SK-N-SH (cell line): ENCODE results near the gene ZNF776. TPM values are rescaled to one million over a fixed set of nuclear protein-coding genes. Genes with fewer than 3 reads are reported as not detected.
A peak's percentile ranks its signal among the peaks of the same experiment; 100 is the strongest.

Source experiments
- CTCF ChIA-PET: fragments of 300-600, 350-600 bp; formaldehyde crosslinking; extraction: SDS; loops from one replicate; lab custom pipeline; 2021; lab: Yijun Ruan, JAX
- POLR2A ChIA-PET: fragments of 350-600 bp; sonication (Branson Sonifier 250); formaldehyde crosslinking; extraction: SDS; loops from one replicate; lab custom pipeline; 2020; ENCODE audit warnings: antibody characterized with exemption, inconsistent platforms; lab: Yijun Ruan, JAX
- DNase-seq: peaks from one replicate; pipeline ENCODE4 v3.0.0; 2012
- H2AFZ ChIP-seq: fragments of 200-600 bp; sonication (generic); 2 replicates; pipeline ENCODE4 v1.8.1; 2016; ENCODE audit warnings: antibody characterized with exemption, mild to moderate bottlenecking, low read depth
- H3F3A ChIP-seq: fragments of 200-600 bp; sonication (generic); replicated peaks from 2 replicates; pipeline ENCODE3; 2016; ENCODE audit warnings: antibody characterized with exemption, mild to moderate bottlenecking; ENCODE audit not compliant: insufficient read depth
- H3K27ac ChIP-seq, 2 experiments: fragments of 200-500 bp in 1 of 2; fragments of 200-600 bp in 1 of 2; sonication (Bioruptor generic) in 1 of 2; sonication (generic), shearing (Covaris generic) in 1 of 2; 2 replicates each; pipeline versions ENCODE4 v1.5.1 to v1.6.1; 2014 to 2016; ENCODE audit warnings: low read depth in 2 of 2, inconsistent platforms in 1 of 2, low read length in 1 of 2, mild to moderate bottlenecking in 1 of 2, mixed read lengths in 1 of 2
- H3K27me3 ChIP-seq: fragments of 200-600 bp; sonication (generic), shearing (Covaris generic); 2 replicates; pipeline ENCODE4 v1.6.1; 2016; ENCODE audit warnings: mixed run types; ENCODE audit not compliant: insufficient read depth
- H3K36me3 ChIP-seq, 2 experiments: fragments of 200-500 bp in 1 of 2; fragments of 200-600 bp in 1 of 2; sonication (Bioruptor generic) in 1 of 2; sonication (generic) in 1 of 2; replicated peaks in 1 of 2; 2 replicates each; pipeline versions ENCODE3 to v1.5.1; 2014 to 2016; ENCODE audit warnings: low read length in 1 of 2, mild to moderate bottlenecking in 1 of 2; ENCODE audit not compliant: insufficient read depth in 2 of 2, control insufficient read depth in 1 of 2
- H3K4me1 ChIP-seq, 2 experiments: fragments of 200-500 bp in 1 of 2; fragments of 200-600 bp in 1 of 2; sonication (Bioruptor generic) in 1 of 2; sonication (generic), shearing (Covaris generic) in 1 of 2; 2 replicates each; pipeline versions ENCODE4 v1.5.1 to v1.6.1; 2014 to 2016; ENCODE audit warnings: low read depth in 1 of 2, low read length in 1 of 2, mixed run types in 1 of 2; ENCODE audit not compliant: insufficient read depth in 2 of 2, control insufficient read depth in 1 of 2
- H3K4me2 ChIP-seq: fragments of 200-600 bp; sonication (generic), shearing (Covaris generic); 2 replicates; pipeline ENCODE4 v1.6.1; 2017; ENCODE audit warnings: mixed run types
- H3K4me3 ChIP-seq, 2 experiments: fragments of 200-500 bp in 1 of 2; fragments of 200-600 bp in 1 of 2; sonication (Bioruptor generic) in 1 of 2; sonication (generic), shearing (Covaris generic) in 1 of 2; 2 replicates each; pipeline versions ENCODE4 v1.5.1 to v1.8.1; 2014 to 2016; ENCODE audit warnings: low read depth in 2 of 2, inconsistent platforms in 1 of 2, low read length in 1 of 2, mild to moderate bottlenecking in 1 of 2, mixed read lengths in 1 of 2, moderate library complexity in 1 of 2
- H3K79me2 ChIP-seq: fragments of 200-600 bp; sonication (generic); 2 replicates; pipeline ENCODE4 v1.8.1; 2017; ENCODE audit warnings: mild to moderate bottlenecking; ENCODE audit not compliant: insufficient read depth
- H3K9ac ChIP-seq: fragments of 200-600 bp; sonication (generic); 2 replicates; pipeline ENCODE4 v1.6.1; 2017; ENCODE audit warnings: mixed run types
- H3K9me2 ChIP-seq: fragments of 200-600 bp; sonication (generic); 2 replicates; pipeline ENCODE4 v1.6.1; 2017; ENCODE audit warnings: mixed run types
- H3K9me3 ChIP-seq: fragments of 200-600 bp; sonication (generic); 2 replicates; pipeline ENCODE4 v1.6.1; 2017; ENCODE audit warnings: mixed run types, mild to moderate bottlenecking, moderate library complexity
- H4K20me1 ChIP-seq: fragments of 200-600 bp; sonication (generic); 2 replicates; pipeline ENCODE4 v1.6.1; 2017; ENCODE audit warnings: mild to moderate bottlenecking, mixed run types; ENCODE audit not compliant: insufficient read depth
- ELF1 ChIP-seq: IDR thresholded peaks from 2 replicates; pipeline ENCODE4 v1.4.0; 2012
- EP300 ChIP-seq, 2 experiments: IDR thresholded peaks; 2 replicates each; pipeline versions ENCODE4 v1.4.0 to v1.6.1; 2012; ENCODE audit warnings: borderline replicate concordance in 1 of 2, low read depth in 1 of 2, low read length in 1 of 2
- EZH2phosphoT487 ChIP-seq: fragments of 200-600 bp; sonication (generic); IDR thresholded peaks from 2 replicates; pipeline ENCODE4 v1.6.1; 2017; ENCODE audit warnings: low read depth, mixed run types, mild to moderate bottlenecking, antibody characterized with exemption, moderate library complexity, borderline replicate concordance
- FOXM1 ChIP-seq: IDR thresholded peaks from 2 replicates; pipeline ENCODE4 v1.4.0; 2012; ENCODE audit warnings: low read depth, mild to moderate bottlenecking
- JUND ChIP-seq: IDR thresholded peaks from 2 replicates; pipeline ENCODE4 v1.4.0; 2012
- MEF2A ChIP-seq: IDR thresholded peaks from 2 replicates; pipeline ENCODE4 v1.4.0; 2012; ENCODE audit warnings: low read depth, borderline replicate concordance
- RXRA ChIP-seq: IDR thresholded peaks from 2 replicates; pipeline ENCODE4 v1.4.0; 2012; ENCODE audit warnings: low read depth, mild to moderate bottlenecking, borderline replicate concordance
- YY1 ChIP-seq: IDR thresholded peaks from 2 replicates; pipeline ENCODE4 v1.4.0; 2012; ENCODE audit warnings: low read depth, mild to moderate bottlenecking
- WGBS: methylation state at CpG from one replicate; pipeline ENCODE4 v1.1.6; 2017; ENCODE audit warnings: low lambda C conversion rate; 5-methylcytosine and 5-hydroxymethylcytosine counted together
- polyA plus RNA-seq, 3 experiments: library from polyadenylated mRNA; depleted of rRNA; stranded (reverse); fragments of >200 nt; gene quantifications; 2 replicates each; pipeline ENCODE4 v1.2.3, GENCODE V29; 2012
- TF ChIP-seq, protein P1 (sequence below): fragments of 150-350 bp; IDR thresholded peaks from 2 replicates; pipeline ENCODE4 v1.6.1; 2017; ENCODE audit warnings: antibody characterized with exemption, low read length, low read depth, borderline replicate concordance
- TF ChIP-seq, protein P2 (sequence below): IDR thresholded peaks from 2 replicates; pipeline ENCODE4 v1.4.0; 2012; ENCODE audit warnings: low read depth
- TF ChIP-seq, protein P3 (sequence below): IDR thresholded peaks from 2 replicates; pipeline ENCODE4 v1.4.0; 2012; ENCODE audit warnings: low read depth, borderline replicate concordance

The ZNF776 gene
- polyA plus RNA-seq, 1 of the 3 experiments (the other 2 are of a cell fraction): 7.5 TPM

DNA sequence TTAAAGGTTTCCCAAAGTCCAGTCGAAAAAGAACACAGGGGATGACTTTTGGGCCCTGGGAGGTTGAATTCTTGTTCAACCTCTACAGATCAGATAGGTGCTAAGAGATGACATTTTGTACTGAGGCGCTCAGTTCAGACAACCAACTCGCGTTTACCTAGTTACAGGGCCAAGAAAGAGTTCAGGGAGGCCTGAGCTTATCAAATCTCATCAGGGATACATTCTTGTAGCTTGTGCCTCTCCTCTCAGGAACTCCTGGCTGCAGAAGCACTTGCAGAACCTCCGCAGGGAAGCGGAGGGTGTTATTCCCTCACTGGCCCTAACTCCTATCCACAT is 825 bp downstream of the ZNF776 start:
- H2AFZ ChIP-seq: peak overlapping the region; percentile 83
- no peak for DNase-seq
- H3K9ac ChIP-seq: peak overlapping the region; percentile 86; the same call in 1 of the 2 replicates
- peak overlapping the region; percentile 83 to 90 for H3K4me3 ChIP-seq
- POLR2A ChIA-PET: interaction anchor here (2.0 kb wide), 1 partner anchor 115 kb away, joined by 4 read pairs; the partner anchor contains the start of gene ZNF211
- WGBS: 51% methylated on average over 6 of the region's 6 CpGs
- H3K4me1 ChIP-seq: peaks cover 0 to 5% of the 10 kb centered on the region in 2 experiments; a peak in 1 of 4 replicates
- 0 out of 2 replicates have a peak, but pooled peaks cover 6% of the 10 kb centered on the region for H3K9me3 ChIP-seq
- TF ChIP-seq MEF2A (no peak), JUND (no peak), EZH2phosphoT487 (no peak), ELF1 (no peak)
- TF ChIP-seq, protein P1, sequence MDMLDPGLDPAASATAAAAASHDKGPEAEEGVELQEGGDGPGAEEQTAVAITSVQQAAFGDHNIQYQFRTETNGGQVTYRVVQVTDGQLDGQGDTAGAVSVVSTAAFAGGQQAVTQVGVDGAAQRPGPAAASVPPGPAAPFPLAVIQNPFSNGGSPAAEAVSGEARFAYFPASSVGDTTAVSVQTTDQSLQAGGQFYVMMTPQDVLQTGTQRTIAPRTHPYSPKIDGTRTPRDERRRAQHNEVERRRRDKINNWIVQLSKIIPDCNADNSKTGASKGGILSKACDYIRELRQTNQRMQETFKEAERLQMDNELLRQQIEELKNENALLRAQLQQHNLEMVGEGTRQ: no peak
- H3K27ac ChIP-seq: peak overlapping the region in 1 of 2 experiments; percentile 40; a peak in 1 of 4 replicates
- CTCF ChIA-PET: interaction anchor here (1.2 kb wide), 1 partner anchor 8 kb away, joined by 3 read pairs; no protein-coding TSS in a partner anchor
- no peaks in the 10 kb centered on the region for H4K20me1 ChIP-seq
- no peaks in the 10 kb centered on the region for H3F3A ChIP-seq
- H3K27me3 ChIP-seq: no peaks in the 10 kb centered on the region
- peak overlapping the region; percentile 84 for H3K4me2 ChIP-seq
- H3K36me3 ChIP-seq: peaks cover 24 to 40% of the 10 kb centered on the region in 2 experiments
- H3K79me2 ChIP-seq: peaks cover 47% of the 10 kb centered on the region
- H3K9me2 ChIP-seq: no peaks in the 10 kb centered on the region

DNA sequence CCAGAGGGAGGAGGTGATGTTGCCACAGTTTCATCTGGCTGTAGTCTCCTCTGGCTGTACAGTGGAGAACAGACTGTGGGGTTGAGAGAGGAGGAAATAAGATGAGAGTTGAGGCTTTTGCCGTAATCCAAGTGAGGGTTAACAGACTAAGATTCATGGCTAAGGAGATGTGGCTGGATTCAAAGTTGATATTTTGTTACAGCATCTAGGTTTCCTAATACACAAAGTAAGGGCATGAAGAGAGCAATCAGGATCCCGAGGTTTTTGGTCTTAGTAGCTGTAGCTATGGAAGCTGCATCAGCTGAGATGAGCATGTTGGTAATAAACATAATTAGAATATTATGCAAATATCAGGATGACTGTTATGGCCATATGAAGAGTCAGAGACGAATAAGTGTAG is 1.4 kb downstream of the ZNF776 start:
- Histone ChIP-seq H3K27me3 (no peaks in the 10 kb centered on the region), H3K4me3 (peak overlapping the region; percentile 83 to 90; a peak in 3 of 4 replicates), H4K20me1 (no peaks in the 10 kb centered on the region), H3K4me2 (peak overlapping the region; percentile 84), H3K4me1 (peaks cover 0 to 5% of the 10 kb centered on the region in 2 experiments; a peak in 1 of 4 replicates), H3K79me2 (peaks cover 47% of the 10 kb centered on the region), H3K9ac (no peak overlapping the region), H3K9me3 (0 out of 2 replicates have a peak, but pooled peaks cover 6% of the 10 kb centered on the region), H3K9me2 (no peaks in the 10 kb centered on the region), H3K36me3 (peaks cover 29 to 46% of the 10 kb centered on the region in 2 experiments), H2AFZ (no peak overlapping the region), H3K27ac (no peak overlapping the region), H3F3A (no peaks in the 10 kb centered on the region)
- POLR2A ChIA-PET: no interaction called here
- TF ChIP-seq EP300 (IDR thresholded peaks at IDR 0.05; ENCODE audit: borderline replicate concordance in 1 of 2, low read depth in 1 of 2, low read length in 1 of 2) (no peak), MEF2A (no peak), RXRA (no peak), FOXM1 (no peak), YY1 (no peak)
- TF ChIP-seq, protein P2, sequence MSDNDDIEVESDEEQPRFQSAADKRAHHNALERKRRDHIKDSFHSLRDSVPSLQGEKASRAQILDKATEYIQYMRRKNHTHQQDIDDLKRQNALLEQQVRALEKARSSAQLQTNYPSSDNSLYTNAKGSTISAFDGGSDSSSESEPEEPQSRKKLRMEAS: no peak
- TF ChIP-seq, protein P3, sequence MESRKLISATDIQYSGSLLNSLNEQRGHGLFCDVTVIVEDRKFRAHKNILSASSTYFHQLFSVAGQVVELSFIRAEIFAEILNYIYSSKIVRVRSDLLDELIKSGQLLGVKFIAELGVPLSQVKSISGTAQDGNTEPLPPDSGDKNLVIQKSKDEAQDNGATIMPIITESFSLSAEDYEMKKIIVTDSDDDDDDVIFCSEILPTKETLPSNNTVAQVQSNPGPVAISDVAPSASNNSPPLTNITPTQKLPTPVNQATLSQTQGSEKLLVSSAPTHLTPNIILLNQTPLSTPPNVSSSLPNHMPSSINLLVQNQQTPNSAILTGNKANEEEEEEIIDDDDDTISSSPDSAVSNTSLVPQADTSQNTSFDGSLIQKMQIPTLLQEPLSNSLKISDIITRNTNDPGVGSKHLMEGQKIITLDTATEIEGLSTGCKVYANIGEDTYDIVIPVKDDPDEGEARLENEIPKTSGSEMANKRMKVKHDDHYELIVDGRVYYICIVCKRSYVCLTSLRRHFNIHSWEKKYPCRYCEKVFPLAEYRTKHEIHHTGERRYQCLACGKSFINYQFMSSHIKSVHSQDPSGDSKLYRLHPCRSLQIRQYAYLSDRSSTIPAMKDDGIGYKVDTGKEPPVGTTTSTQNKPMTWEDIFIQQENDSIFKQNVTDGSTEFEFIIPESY: no peak
- WGBS: 92% methylated on average over 3 of the region's 3 CpGs
- CTCF ChIA-PET: no interaction called here
- DNase-seq: no peak
